HUES6 (cell line): ENCODE data around the gene CLDN12.

Source experiments
- H3K27ac ChIP-seq: 2 replicates; pipeline ENCODE4 v1.7.0; 2013; ENCODE audit warnings: low read depth, mild to moderate bottlenecking, low read length, inconsistent platforms
- H3K27me3 ChIP-seq: 2 replicates; pipeline ENCODE4 v1.6.1; 2013; ENCODE audit warnings: low read length; ENCODE audit not compliant: control insufficient read depth, insufficient read depth
- H3K36me3 ChIP-seq: 2 replicates; pipeline ENCODE4 v1.6.1; 2013; ENCODE audit warnings: low read length; ENCODE audit not compliant: control insufficient read depth, insufficient read depth
- H3K4me1 ChIP-seq: 2 replicates; pipeline ENCODE4 v1.6.1; 2013; ENCODE audit warnings: low read length; ENCODE audit not compliant: control insufficient read depth, insufficient read depth
- H3K4me3 ChIP-seq: 2 replicates; pipeline ENCODE4 v1.5.1; 2013; ENCODE audit warnings: low read depth, low read length
- H3K9ac ChIP-seq: one replicate; pipeline ENCODE4 v1.6.1; 2013; ENCODE audit warnings: mild to moderate bottlenecking, low read length
- H3K9me3 ChIP-seq: 2 replicates; pipeline ENCODE4 v1.6.1; 2013; ENCODE audit warnings: low read depth, low read length; ENCODE audit not compliant: control insufficient read depth, insufficient read depth

The CLDN12 gene

GRCh38 chr7:90403174-90404113, at the start of gene CLDN12:
TSS of gene CLDN12 (plus strand) at chr7:90403461. CDS start at chr7:90412677, 9,216 bp downstream.
- no peaks in the 10 kb centered on the region; the same call in 1 of the 2 replicates for H3K4me1 ChIP-seq
- peaks cover 27% of the 10 kb centered on the region for H3K36me3 ChIP-seq
- H3K27ac ChIP-seq, result peak within 1 kb of the TSS; percentile 59; the same call in 1 of the 2 replicates
- peaks cover 6% of the 10 kb centered on the region; the same call in 1 of the 2 replicates for H3K27me3 ChIP-seq
- H3K4me3 ChIP-seq, result peak within 1 kb of the TSS; percentile 89
- no peaks in the 10 kb centered on the region for H3K9me3 ChIP-seq
- H3K9ac ChIP-seq, result peak within 1 kb of the TSS; percentile 76

- no peaks in the 10 kb centered on the region for H3K9me3 ChIP-seq
- no peak overlapping the region for H3K4me3 ChIP-seq
- no peak overlapping the region for H3K27ac ChIP-seq
- no peaks in the 10 kb centered on the region for H3K27me3 ChIP-seq
- H3K9ac ChIP-seq, result no peak overlapping the region
- H3K4me1 ChIP-seq, result no peaks in the 10 kb centered on the region
- H3K36me3 ChIP-seq, result peaks cover 66% of the 10 kb centered on the region
These were observed 19.8 kb upstream of the CLDN12 start for GRCh38 chr7:90383422-90383821.

- H3K9ac ChIP-seq, result no peak overlapping the region
- H3K4me1 ChIP-seq, result no peaks in the 10 kb centered on the region
- H3K4me3 ChIP-seq, result no peak overlapping the region
- peaks cover 62% of the 10 kb centered on the region for H3K36me3 ChIP-seq
- H3K9me3 ChIP-seq, result no peaks in the 10 kb centered on the region
- H3K27ac ChIP-seq, result no peak overlapping the region
- no peaks in the 10 kb centered on the region for H3K27me3 ChIP-seq
These were observed 19.4 kb upstream of the CLDN12 start for GRCh38 chr7:90383861-90384260.

- H3K9ac ChIP-seq, result no peak overlapping the region
- H3K27ac ChIP-seq, result no peak overlapping the region
- H3K4me3 ChIP-seq, result no peak overlapping the region
- no peaks in the 10 kb centered on the region for H3K4me1 ChIP-seq
- H3K9me3 ChIP-seq, result no peaks in the 10 kb centered on the region
- peaks cover 56% of the 10 kb centered on the region for H3K36me3 ChIP-seq
- no peaks in the 10 kb centered on the region for H3K27me3 ChIP-seq
These were observed 18.8 kb upstream of the CLDN12 start for GRCh38 chr7:90384433-90384832.

GRCh38 chr7:90387470-90388240, 15.6 kb upstream of the CLDN12 start:
- peaks cover 33% of the 10 kb centered on the region for H3K36me3 ChIP-seq
- no peak overlapping the region for H3K27ac ChIP-seq
- no peaks in the 10 kb centered on the region for H3K27me3 ChIP-seq
- H3K9ac ChIP-seq, result no peak overlapping the region
- no peak overlapping the region for H3K4me3 ChIP-seq
- no peaks in the 10 kb centered on the region for H3K9me3 ChIP-seq
- no peaks in the 10 kb centered on the region for H3K4me1 ChIP-seq

GRCh38 chr7:90390926-90391325, 12.3 kb upstream of the CLDN12 start:
- Histone ChIP-seq H3K9ac (no peak overlapping the region), H3K36me3 (peaks cover 4% of the 10 kb centered on the region; the same call in 1 of the 2 replicates), H3K27me3 (no peaks in the 10 kb centered on the region), H3K27ac (no peak overlapping the region), H3K4me1 (no peaks in the 10 kb centered on the region), H3K4me3 (no peak overlapping the region), H3K9me3 (no peaks in the 10 kb centered on the region)

- Histone ChIP-seq H3K27ac (no peak overlapping the region), H3K9ac (no peak overlapping the region), H3K36me3 (peaks cover under 1% of the 10 kb centered on the region; the same call in 1 of the 2 replicates), H3K4me1 (no peaks in the 10 kb centered on the region), H3K4me3 (no peak overlapping the region), H3K27me3 (no peaks in the 10 kb centered on the region), H3K9me3 (no peaks in the 10 kb centered on the region)
These were observed 11.8 kb upstream of the CLDN12 start for GRCh38 chr7:90391488-90391887.

- H3K27ac ChIP-seq, result no peak overlapping the region
- H3K36me3 ChIP-seq, result no peaks in the 10 kb centered on the region
- no peak overlapping the region for H3K9ac ChIP-seq
- peaks cover 6% of the 10 kb centered on the region; the same call in 1 of the 2 replicates for H3K27me3 ChIP-seq
- no peak overlapping the region for H3K4me3 ChIP-seq
- no peaks in the 10 kb centered on the region for H3K9me3 ChIP-seq
- H3K4me1 ChIP-seq, result no peaks in the 10 kb centered on the region
These were observed 6.8 kb upstream of the CLDN12 start for GRCh38 chr7:90396420-90396819.

- H3K27me3 ChIP-seq, result peaks cover 6% of the 10 kb centered on the region; the same call in 1 of the 2 replicates
- no peak overlapping the region for H3K4me3 ChIP-seq
- H3K9ac ChIP-seq, result no peak overlapping the region
- H3K36me3 ChIP-seq, result peaks cover 18% of the 10 kb centered on the region
- no peak overlapping the region for H3K27ac ChIP-seq
- H3K4me1 ChIP-seq, result no peaks in the 10 kb centered on the region; the same call in 1 of the 2 replicates
- no peaks in the 10 kb centered on the region for H3K9me3 ChIP-seq
These were observed 1.3 kb upstream of the CLDN12 start for GRCh38 chr7:90401989-90402388.

GRCh38 chr7:90402785-90403173, 482 bp upstream of the CLDN12 start:
- Histone ChIP-seq H3K4me1 (no peaks in the 10 kb centered on the region; the same call in 1 of the 2 replicates), H3K9me3 (no peaks in the 10 kb centered on the region), H3K27me3 (peaks cover 6% of the 10 kb centered on the region; the same call in 1 of the 2 replicates), H3K36me3 (peaks cover 25% of the 10 kb centered on the region), H3K9ac (no peak overlapping the region), H3K4me3 (peak overlapping the region; percentile 89), H3K27ac (no peak overlapping the region)
